Glutamatergic neuron (in vitro differentiated cells): Measurements from ENCODE around the gene ALDH1A3. TPM values are rescaled to one million over a fixed set of nuclear protein-coding genes. Genes with fewer than 3 reads are reported as not detected.

ENCODE experiments used
- DNase-seq: peaks from one replicate; pipeline ENCODE4 v3.0.0; 2022
- H3K27ac Mint-ChIP-seq: one replicate; pipeline ENCODE4 v1.8.0; 2020; ENCODE audit warnings: mild to moderate bottlenecking, mixed read lengths, inconsistent platforms; ENCODE audit not compliant: unreplicated experiment
- H3K27me3 Mint-ChIP-seq: one replicate; pipeline ENCODE4 v1.8.0; 2020; ENCODE audit warnings: mild to moderate bottlenecking, moderate library complexity, mixed read lengths, inconsistent platforms; ENCODE audit not compliant: unreplicated experiment
- H3K36me3 Mint-ChIP-seq: one replicate; pipeline ENCODE4 v1.8.0; 2020; ENCODE audit warnings: mild to moderate bottlenecking, mixed read lengths, inconsistent platforms; ENCODE audit not compliant: unreplicated experiment
- H3K4me1 Mint-ChIP-seq: one replicate; pipeline ENCODE4 v1.8.0; 2020; ENCODE audit warnings: mild to moderate bottlenecking, low read depth, mixed read lengths, inconsistent platforms; ENCODE audit not compliant: unreplicated experiment
- H3K4me3 Mint-ChIP-seq: one replicate; pipeline ENCODE4 v1.8.0; 2020; ENCODE audit warnings: mild to moderate bottlenecking, mixed read lengths, inconsistent platforms; ENCODE audit not compliant: unreplicated experiment
- H3K9me3 Mint-ChIP-seq: one replicate; pipeline ENCODE4 v1.8.0; 2020; ENCODE audit warnings: mild to moderate bottlenecking, moderate library complexity, mixed read lengths, inconsistent platforms; ENCODE audit not compliant: unreplicated experiment
- CTCF ChIP-seq: fragments of 200-600 bp; sonication (generic); IDR thresholded peaks from one replicate; pipeline ENCODE4 v1.5.0; 2021; ENCODE audit not compliant: partially characterized antibody, unreplicated experiment
- total RNA-seq: library from RNA; stranded (reverse); fragmentation: NEBNext Ultra II Directional; extraction: Animal tissue kit (Norgen Biotek cat#: 25700); gene quantifications from one replicate; pipeline ENCODE4 v1.2.1, GENCODE V29; 2021; ENCODE audit not compliant: unreplicated experiment

The ALDH1A3 gene
- total RNA-seq, 1 donor from 2014 or later = 2.8 TPM

- no peaks in the 10 kb centered on the region for H3K36me3 Mint-ChIP-seq
- H3K27ac Mint-ChIP-seq = no peak overlapping the region
- TF ChIP-seq CTCF = no peak
- no peaks in the 10 kb centered on the region for H3K27me3 Mint-ChIP-seq
- no peak for DNase-seq
- H3K4me1 Mint-ChIP-seq = peaks cover 7% of the 10 kb centered on the region
- H3K4me3 Mint-ChIP-seq = no peak overlapping the region
- H3K9me3 Mint-ChIP-seq = peaks cover 3% of the 10 kb centered on the region
These were observed 72.3 kb downstream of the ALDH1A3 start for GRCh38 chr15:100951965-100952364.

DNA sequence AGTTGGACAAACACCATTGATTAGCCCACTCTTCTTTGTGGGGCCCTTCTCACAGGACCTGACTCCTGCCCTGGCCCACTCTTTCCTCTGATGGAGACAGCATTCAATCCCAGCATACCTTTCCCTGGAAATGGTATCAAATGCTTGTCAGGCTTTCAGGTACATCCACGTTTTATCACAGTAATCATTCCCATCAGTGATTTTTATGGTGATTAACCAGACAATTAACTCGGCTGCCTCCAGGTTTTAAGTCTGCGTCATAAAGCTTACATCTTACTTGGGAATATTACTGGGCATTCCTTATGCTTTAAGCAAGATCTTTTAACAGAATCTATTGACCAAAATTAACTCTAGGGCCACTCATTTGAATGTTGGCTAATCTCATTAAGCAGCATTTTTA is 72.9 kb downstream of the ALDH1A3 start:
- no peak for TF ChIP-seq CTCF
- no peaks in the 10 kb centered on the region for H3K36me3 Mint-ChIP-seq
- H3K4me1 Mint-ChIP-seq = peaks cover 5% of the 10 kb centered on the region
- no peak overlapping the region for H3K4me3 Mint-ChIP-seq
- H3K27me3 Mint-ChIP-seq = no peaks in the 10 kb centered on the region
- H3K9me3 Mint-ChIP-seq = peaks cover 3% of the 10 kb centered on the region
- H3K27ac Mint-ChIP-seq = no peak overlapping the region
- DNase-seq = no peak

- Mint-ChIP-seq H3K36me3 (no peaks in the 10 kb centered on the region), H3K27me3 (no peaks in the 10 kb centered on the region), H3K27ac (no peak overlapping the region), H3K9me3 (peaks cover 3% of the 10 kb centered on the region), H3K4me3 (no peak overlapping the region), H3K4me1 (peaks cover 7% of the 10 kb centered on the region)
- DNase-seq = no peak
- no peak for TF ChIP-seq CTCF
These were observed 78.9 kb downstream of the ALDH1A3 start for GRCh38 chr15:100958326-100959065.

DNA sequence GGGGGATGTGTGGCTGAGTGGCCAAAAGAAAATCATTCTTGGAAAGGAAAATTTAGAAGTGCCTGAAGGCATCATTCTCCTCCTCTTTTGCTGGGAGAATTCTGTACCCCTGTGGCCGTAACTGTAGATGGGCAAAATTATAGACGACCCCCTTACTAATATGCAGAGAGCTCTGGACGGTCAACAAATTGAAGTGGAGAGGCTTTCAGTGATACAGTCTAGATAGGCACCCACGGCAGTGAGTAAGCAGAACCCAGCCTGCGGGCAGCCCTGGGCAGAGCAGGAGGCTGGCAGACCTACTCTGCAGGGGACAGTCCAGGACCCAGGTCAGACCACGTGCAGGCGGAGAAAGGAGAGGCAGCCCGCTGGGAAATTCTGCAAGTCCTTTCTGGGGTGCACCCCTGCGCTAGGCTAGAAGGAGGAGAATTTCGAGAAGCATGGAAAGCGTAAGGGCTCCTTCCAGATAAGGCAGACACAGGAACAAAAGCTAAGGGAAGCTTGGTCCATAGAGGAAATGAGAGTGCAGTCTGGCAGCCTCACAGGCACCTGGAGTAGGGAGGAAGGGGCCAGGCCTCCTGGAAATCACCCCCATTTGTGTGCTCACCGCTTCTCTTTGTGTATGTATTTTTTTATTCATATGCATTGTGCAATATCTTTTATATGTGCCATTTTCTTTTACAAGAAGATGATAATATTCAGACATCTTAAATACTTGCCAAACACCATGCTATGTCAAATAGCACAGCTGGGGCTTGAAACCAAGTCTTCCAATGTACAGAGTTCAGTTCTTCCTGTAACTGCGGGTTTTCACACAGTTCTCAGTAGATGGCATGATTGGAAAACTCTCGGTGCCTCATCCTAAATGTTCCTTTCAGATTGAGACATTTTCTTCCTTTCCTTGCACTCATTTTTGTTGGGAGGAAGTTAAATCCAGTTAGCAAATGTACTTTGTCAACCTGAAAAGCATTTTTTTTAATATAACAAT is 79.7 kb downstream of the ALDH1A3 start:
- no peaks in the 10 kb centered on the region for H3K36me3 Mint-ChIP-seq
- H3K4me1 Mint-ChIP-seq = peaks cover 16% of the 10 kb centered on the region
- H3K9me3 Mint-ChIP-seq = peaks cover 1% of the 10 kb centered on the region

More for the DNA sequence above, 79.7 kb downstream of the ALDH1A3 start:
- TF ChIP-seq CTCF = no peak
- no peaks in the 10 kb centered on the region for H3K27me3 Mint-ChIP-seq
- no peak for DNase-seq
- no peak overlapping the region for H3K4me3 Mint-ChIP-seq
- no peak overlapping the region for H3K27ac Mint-ChIP-seq

Other genes starting within 250 kb of the ALDH1A3 start
- 1.5 TPM for gene LRRK1, start 39.5 kb downstream of the ALDH1A3 start, total RNA-seq